GM23248 (cell line): ENCODE measurements around the gene SLC12A9.
"Not testable (repeated sequence)": the region's sequence is repeated elsewhere in the genome, so short reads cannot be mapped to it uniquely, and the experiment has no call there.

Experiments
- EZH2 ChIP-seq: fragments of 200-600 bp; sonication (generic); IDR thresholded peaks from 2 replicates; pipeline ENCODE4 v1.6.1; 2018; ENCODE audit warnings: antibody characterized with exemption, mild to moderate bottlenecking; ENCODE audit not compliant: insufficient read depth, poor library complexity, severe bottlenecking
- EZH2phosphoT487 ChIP-seq: fragments of 200-600 bp; sonication (generic); IDR thresholded peaks from 2 replicates; pipeline ENCODE4 v1.6.1; 2018; ENCODE audit warnings: antibody characterized with exemption, moderate library complexity, mild to moderate bottlenecking, low read depth; ENCODE audit not compliant: insufficient read depth

- not testable (repeated sequence) for TF ChIP-seq EZH2, EZH2phosphoT487
These were observed 36.0 kb upstream of the SLC12A9 start for GRCh38 chr7:100816515-100816914.
